OCI-LY7 (cell line): ENCODE measurements around the gene COL18A1. TPM values are rescaled to one million over a fixed set of nuclear protein-coding genes. Genes with fewer than 3 reads are reported as not detected.

Source experiments
- BruUV-seq: library from RNA; stranded (reverse); fragments of 400-500 nt; replicated peaks from 2 replicates; lab custom pipeline; 2021; lab: Mats Ljungman, UMichigan
- CTCF ChIA-PET: fragments of 300-600 bp; sonication (Branson Sonifier 250); formaldehyde crosslinking; loops from one replicate; lab custom pipeline; 2022; ENCODE audit warnings: antibody characterized with exemption; ENCODE audit not compliant: unreplicated experiment; lab: Charles Lee
- POLR2A ChIA-PET: fragments of 300-600 bp; sonication (Branson Sonifier 250); formaldehyde crosslinking; loops from one replicate; lab custom pipeline; 2022; ENCODE audit warnings: antibody characterized with exemption; lab: Charles Lee
- DNase-seq: peaks from one replicate; pipeline ENCODE4 v3.0.0-alpha.2; 2015; ENCODE audit warnings: low spot score
- H2AFZ ChIP-seq: fragments of 200-600 bp; sonication (generic), shearing (Covaris generic); 2 replicates; pipeline ENCODE4 v1.6.1; 2014; ENCODE audit warnings: mild to moderate bottlenecking, antibody characterized with exemption, low read length, moderate library complexity
- H3K27ac ChIP-seq: fragments of 200-600 bp; sonication (generic); 2 replicates; pipeline ENCODE4 v1.5.1; 2014; ENCODE audit warnings: mixed run types, low read depth, mild to moderate bottlenecking, moderate library complexity, low read length, inconsistent platforms; ENCODE audit not compliant: poor library complexity, severe bottlenecking
- H3K36me3 ChIP-seq: fragments of 200-600 bp; sonication (generic); 2 replicates; pipeline ENCODE4 v1.6.1; 2014; ENCODE audit warnings: mild to moderate bottlenecking, antibody characterized with exemption, low read length, moderate library complexity, mixed read lengths; ENCODE audit not compliant: insufficient read depth
- H3K4me1 ChIP-seq: fragments of 200-600 bp; sonication (generic); 2 replicates; pipeline ENCODE4 v1.5.1; 2014; ENCODE audit warnings: mild to moderate bottlenecking, low read length; ENCODE audit not compliant: insufficient read depth, poor library complexity, severe bottlenecking
- H3K4me2 ChIP-seq: fragments of 200-600 bp; sonication (generic); 2 replicates; pipeline ENCODE4 v1.6.1; 2014; ENCODE audit warnings: mild to moderate bottlenecking, low read length
- H3K4me3 ChIP-seq: fragments of 200-600 bp; sonication (generic); 2 replicates; pipeline ENCODE4 v1.5.1; 2014; ENCODE audit warnings: mild to moderate bottlenecking, low read depth, low read length; ENCODE audit not compliant: poor library complexity, severe bottlenecking
- H3K79me2 ChIP-seq: fragments of 200-600 bp; sonication (generic); 2 replicates; pipeline ENCODE4 v1.6.1; 2016; ENCODE audit warnings: low read depth, mild to moderate bottlenecking, low read length, moderate library complexity, mixed read lengths; ENCODE audit not compliant: insufficient read depth
- H3K9me2 ChIP-seq: fragments of 200-600 bp; sonication (generic); 2 replicates; pipeline ENCODE4 v1.6.1; 2016; ENCODE audit warnings: mild to moderate bottlenecking, low read length, mixed read lengths; ENCODE audit not compliant: insufficient read depth
- H3K9me3 ChIP-seq: fragments of 200-600 bp; sonication (generic); 2 replicates; pipeline ENCODE4 v1.6.1; 2014; ENCODE audit warnings: mild to moderate bottlenecking, mixed run types, low read length, mixed read lengths
- H4K20me1 ChIP-seq: fragments of 200-600 bp; sonication (generic); 2 replicates; pipeline ENCODE4 v1.6.1; 2014; ENCODE audit warnings: mild to moderate bottlenecking, antibody characterized with exemption, low read length, moderate library complexity, mixed read lengths; ENCODE audit not compliant: insufficient read depth
- CTCF ChIP-seq: fragments of 200-600 bp; sonication (generic); conservative IDR thresholded peaks from 2 replicates; pipeline ENCODE4 v1.5.1; 2014; ENCODE audit warnings: mild to moderate bottlenecking, antibody characterized with exemption, low read length, moderate library complexity, mixed read lengths
- EZH2phosphoT487 ChIP-seq: fragments of 200-600 bp; sonication (generic); IDR thresholded peaks from 2 replicates; pipeline ENCODE4 v1.6.1; 2018; ENCODE audit warnings: low read depth, borderline replicate concordance, mild to moderate bottlenecking, mixed run types, antibody characterized with exemption, low read length, moderate library complexity, mixed read lengths
- intact Hi-C: fragments of 100-400 bp; cut with micrococcal nuclease; formaldehyde crosslinking; loops from one replicate; pipeline ENCODE4 v1.10.0; 2022; ENCODE audit not compliant: unreplicated experiment
- total RNA-seq, 2 experiments: library from RNA; depleted of rRNA in 1 of 2; stranded (reverse); fragments of >200 nt in 1 of 2; shearing (Covaris generic) in 1 of 2; gene quantifications; 2 replicates each; pipeline ENCODE4 v1.2.3, GENCODE V29; 2014 to 2022

COL18A1 gene
- total RNA-seq, 2 experiments from 2014 or later, result 0.23 to 7.4 TPM

GRCh38 chr21:45556645-45557615, 152.0 kb downstream of the COL18A1 start:
- Histone ChIP-seq H3K9me3 (no peaks in the 10 kb centered on the region), H2AFZ (no peak overlapping the region), H3K79me2 (no peaks in the 10 kb centered on the region), H3K4me3 (no peak overlapping the region), H3K4me1 (peaks cover 11% of the 10 kb centered on the region), H3K9me2 (no peaks in the 10 kb centered on the region), H3K4me2 (no peak overlapping the region), H3K36me3 (no peaks in the 10 kb centered on the region), H3K27ac (no peak overlapping the region), H4K20me1 (no peaks in the 10 kb centered on the region)
- ChIA-PET CTCF (interaction anchor here (1.3 kb wide), 1 partner anchor 39 kb away, joined by 4 read pairs; no protein-coding TSS in a partner anchor), POLR2A (no interaction called here)
- intact Hi-C loops, result loop anchor here (1.0 to 5.0 kb wide), 3 partner anchors 39 to 263 kb away; partner anchors contain the start of gene PCBP3
- TF ChIP-seq CTCF (no peak), EZH2phosphoT487 (no peak)
- DNase-seq, result no peak
- no TSS peak for BruUV-seq

GRCh38 chr21:45557616-45558043, 152.7 kb downstream of the COL18A1 start:
- Histone ChIP-seq H3K4me1 (peaks cover 11% of the 10 kb centered on the region), H4K20me1 (no peaks in the 10 kb centered on the region), H3K4me2 (no peak overlapping the region), H3K4me3 (no peak overlapping the region), H3K9me2 (no peaks in the 10 kb centered on the region), H3K36me3 (no peaks in the 10 kb centered on the region), H3K79me2 (no peaks in the 10 kb centered on the region), H2AFZ (no peak overlapping the region), H3K27ac (no peak overlapping the region), H3K9me3 (no peaks in the 10 kb centered on the region)
- ChIA-PET CTCF (no interaction called here), POLR2A (no interaction called here)
- no TSS peak for BruUV-seq
- TF ChIP-seq CTCF (no peak), EZH2phosphoT487 (no peak)
- intact Hi-C loops, result loop anchor here (5.0 kb wide), 1 partner anchor 85 kb away; the partner anchor contains the start of gene PCBP3
- no peak for DNase-seq
